SK-N-MC (cell line): Measurements from ENCODE around the gene COL6A2.

Source experiments
- EZH2 ChIP-seq: fragments of 200-600 bp; sonication (generic); IDR thresholded peaks from one replicate; pipeline ENCODE4 v1.6.1; 2017; ENCODE audit warnings: antibody characterized with exemption
- POLR2AphosphoS5 ChIP-seq: IDR thresholded peaks from 2 replicates; pipeline ENCODE4 v1.6.1; 2012; ENCODE audit warnings: mild to moderate bottlenecking, low read depth, low read length, borderline replicate concordance

DNA sequence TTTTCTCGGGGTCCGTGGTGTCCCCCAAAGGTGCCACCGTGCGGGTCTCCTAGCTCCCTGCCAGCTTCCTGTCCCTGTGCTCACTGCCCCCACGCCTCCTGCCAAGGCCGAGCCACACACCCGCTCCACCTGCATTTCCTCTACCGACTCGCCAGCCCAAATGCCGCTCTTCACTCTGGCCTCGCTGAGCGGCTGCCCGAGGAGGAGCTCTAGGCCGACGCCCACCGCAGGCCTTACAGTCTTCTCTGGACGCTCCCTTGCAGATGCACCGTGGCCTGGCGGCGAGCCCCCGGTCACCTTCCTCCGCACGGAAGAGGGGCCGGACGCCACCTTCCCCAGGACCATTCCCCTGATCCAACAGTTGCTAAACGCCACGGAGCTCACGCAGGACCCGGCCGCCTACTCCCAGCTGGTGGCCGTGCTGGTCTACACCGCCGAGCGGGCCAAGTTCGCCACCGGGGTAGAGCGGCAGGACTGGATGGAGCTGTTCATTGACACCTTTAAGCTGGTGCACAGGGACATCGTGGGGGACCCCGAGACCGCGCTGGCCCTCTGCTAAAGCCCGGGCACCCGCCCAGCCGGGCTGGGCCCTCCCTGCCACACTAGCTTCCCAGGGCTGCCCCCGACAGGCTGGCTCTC lies 31.1 kb downstream of the COL6A2 start:
- TF ChIP-seq EZH2 = no peak
- no peak for TF ChIP-seq POLR2AphosphoS5
